GM19240 (cell line): ENCODE results near the gene ATP5F1E.
"Not testable (repeated sequence)": the region's sequence is repeated elsewhere in the genome, so short reads cannot be mapped to it uniquely, and the experiment has no call there.

ENCODE experiments used
- DNase-seq: peaks from one replicate; pipeline ENCODE4 v3.0.0; 2011; ENCODE audit warnings: low spot score; ENCODE audit not compliant: insufficient read length

ATP5F1E gene

DNA sequence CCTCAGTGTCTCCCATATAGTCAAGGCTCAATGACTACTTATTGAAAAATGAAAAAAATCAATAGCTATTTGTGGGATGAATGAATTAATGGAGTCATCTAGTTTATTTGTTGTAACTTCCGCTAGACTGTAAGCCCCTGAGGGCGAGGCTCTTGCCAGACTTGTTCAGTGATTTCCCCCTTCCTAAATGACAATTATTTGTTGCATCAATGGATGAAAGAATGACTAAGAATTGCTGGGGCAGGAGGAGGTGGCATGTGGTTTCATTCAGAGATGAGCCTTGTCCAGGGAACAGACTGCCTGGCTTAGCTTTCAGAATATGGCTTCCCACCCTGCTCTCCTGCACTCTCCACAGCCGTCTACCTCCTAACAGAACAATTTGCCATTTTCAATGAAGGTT lies 11.6 kb upstream of the ATP5F1E start:
- DNase-seq = no peak

DNA sequence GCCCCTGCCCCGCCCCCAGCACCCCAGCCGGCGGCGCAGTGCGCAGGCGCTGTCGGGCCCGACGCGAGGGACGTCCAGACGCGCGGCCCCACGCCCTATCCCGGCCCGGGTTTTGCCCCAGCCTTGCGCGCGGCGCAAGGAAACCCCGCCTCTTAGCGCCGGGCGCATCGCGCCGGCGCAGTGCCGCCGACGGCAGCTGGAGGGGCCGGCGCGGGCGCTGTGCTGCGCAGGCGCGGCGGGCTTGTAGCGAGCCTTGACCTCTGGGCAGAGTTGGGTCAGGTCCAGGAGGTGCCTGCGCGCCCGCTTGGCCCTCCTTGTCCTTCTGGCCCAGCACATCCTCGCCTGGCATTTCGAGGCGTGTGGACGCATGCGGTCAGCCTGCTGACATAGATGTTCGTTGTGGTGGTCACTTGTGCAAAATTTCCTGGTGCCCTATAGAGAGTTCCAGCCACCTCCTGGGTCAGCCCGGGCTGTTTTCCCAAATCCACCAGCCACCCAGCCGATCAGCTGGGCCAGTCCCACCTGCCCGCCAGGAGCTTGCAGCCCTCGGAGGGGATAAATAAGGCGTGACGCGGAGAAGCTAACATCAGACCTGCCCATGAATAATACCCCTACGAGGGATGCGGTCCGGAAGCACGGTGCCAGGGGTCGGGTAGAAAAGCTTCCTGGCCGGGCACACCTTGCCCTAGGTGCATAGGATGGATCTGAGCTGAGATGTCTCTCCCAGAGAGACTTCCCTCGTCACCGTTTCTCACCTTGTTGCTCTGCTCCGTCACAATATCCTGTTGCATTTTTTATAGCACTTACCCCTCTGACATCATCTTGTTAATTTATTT lies 10.9 kb upstream of the ATP5F1E start:
- DNase-seq = peak; percentile 84

DNA sequence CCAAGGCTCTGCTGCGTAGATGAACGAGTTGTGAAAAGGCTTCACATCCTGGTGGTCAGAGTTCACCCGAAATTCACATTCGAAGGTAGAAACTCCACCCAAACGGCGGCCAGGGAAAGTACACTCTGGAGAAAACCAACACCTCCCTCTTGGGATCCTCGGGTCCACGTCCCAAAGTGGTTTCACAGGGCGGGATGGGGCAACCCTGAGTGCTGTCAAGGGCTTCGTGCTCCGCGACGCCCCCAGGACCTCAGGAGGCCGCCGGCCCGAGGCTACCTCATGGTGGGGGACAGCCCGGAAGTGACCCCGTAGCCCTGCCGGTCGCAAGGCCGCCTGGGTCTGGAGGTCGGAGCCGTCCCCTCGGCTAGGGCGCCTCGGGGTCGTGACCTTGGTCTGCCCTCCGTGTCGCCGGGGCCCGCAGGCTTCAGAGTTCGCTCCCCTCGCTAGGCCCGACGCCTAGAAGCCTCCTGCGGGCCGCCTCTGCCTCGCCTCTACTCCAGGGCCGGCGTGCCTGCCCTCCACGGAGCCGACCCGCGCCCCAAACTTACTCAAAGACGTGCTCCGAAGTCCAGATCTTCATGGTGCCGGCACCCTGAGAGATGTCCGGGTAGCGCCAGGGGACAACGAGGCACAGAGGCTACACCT lies 10.1 kb upstream of the ATP5F1E start, which contains the start of gene PRELID3B:
TSS of gene PRELID3B (minus strand) at position 636 of the 645 bp plus-strand sequence. CDS start at position 580, 56 bp downstream.
- DNase-seq = no peak

DNA sequence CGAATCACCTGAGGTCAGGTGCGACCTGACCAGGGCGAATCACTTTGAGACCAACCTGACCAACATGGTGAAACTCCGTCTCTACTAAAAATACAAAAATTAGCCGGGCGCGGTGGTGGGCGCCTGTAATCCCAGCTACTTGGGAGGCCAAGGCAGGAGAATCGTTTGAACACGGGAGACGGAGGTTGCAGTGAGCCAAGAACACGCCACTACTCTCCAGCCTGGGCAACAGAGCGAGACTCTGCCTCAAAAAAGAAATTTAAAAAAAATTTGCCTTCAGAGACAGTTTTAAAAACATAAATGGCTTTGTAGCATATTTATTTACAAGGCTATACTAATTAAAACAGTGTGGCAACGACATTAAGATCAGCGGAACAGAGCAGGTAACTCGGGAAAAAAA lies 9.4 kb upstream of the ATP5F1E start:
- DNase-seq = not testable (repeated sequence)

DNA sequence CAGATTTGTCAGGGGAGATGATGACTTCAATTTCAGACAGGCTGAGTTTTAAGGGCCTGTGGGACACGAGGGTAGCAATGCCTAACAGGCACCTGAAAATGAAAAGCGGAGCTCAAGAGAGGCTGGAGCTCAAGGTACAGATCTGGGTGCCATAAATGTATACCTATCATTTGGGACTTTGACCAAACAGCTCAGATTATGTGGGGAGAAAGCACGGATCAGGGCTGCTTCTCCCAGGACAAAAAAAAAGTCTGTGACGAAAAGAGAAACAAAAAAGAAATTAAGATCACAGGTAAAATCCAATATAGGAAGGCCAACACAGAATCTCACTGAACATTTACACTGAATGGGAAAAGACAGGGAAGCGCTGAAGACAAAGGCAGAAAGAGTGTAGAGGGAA lies 8.5 kb upstream of the ATP5F1E start:
- DNase-seq = no peak

DNA sequence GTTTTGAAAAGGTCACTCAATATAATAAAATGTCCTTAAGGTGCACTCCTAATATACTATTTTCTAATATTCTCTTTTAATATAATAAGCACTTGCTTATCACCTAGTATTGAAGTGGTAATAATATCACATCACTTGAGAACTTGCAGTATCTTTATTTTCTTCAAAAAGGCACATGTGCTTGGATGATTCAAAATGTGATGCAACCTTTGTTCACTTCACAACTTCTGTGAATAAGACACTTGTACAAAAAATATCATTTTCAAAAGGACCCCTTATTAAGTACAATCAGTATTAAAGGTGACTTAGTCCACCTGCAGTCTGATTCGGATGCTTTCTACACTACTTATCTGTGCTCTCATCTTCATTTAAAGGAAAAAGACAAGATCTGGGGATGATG lies 7.1 kb upstream of the ATP5F1E start:
- DNase-seq = no peak

DNA sequence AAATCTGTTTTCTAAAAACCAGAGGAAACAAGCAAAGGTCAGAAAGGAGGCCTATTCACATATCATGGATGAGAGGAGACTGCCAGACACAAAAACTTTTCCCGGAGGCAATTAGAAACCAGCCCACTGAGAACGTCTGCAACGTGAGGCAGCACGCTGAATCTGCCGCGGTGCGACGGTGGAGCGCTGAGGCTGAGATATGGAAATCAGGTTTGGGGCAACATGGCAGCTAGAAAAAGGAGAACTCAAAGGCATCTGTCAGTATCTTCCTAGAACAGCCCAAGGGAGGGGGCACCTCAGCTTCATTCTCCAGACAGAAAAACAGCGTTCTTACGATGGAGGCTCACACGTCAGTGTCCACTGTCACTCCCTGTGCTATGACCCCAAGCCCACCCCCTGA lies 5.3 kb upstream of the ATP5F1E start:
- no peak for DNase-seq

DNA sequence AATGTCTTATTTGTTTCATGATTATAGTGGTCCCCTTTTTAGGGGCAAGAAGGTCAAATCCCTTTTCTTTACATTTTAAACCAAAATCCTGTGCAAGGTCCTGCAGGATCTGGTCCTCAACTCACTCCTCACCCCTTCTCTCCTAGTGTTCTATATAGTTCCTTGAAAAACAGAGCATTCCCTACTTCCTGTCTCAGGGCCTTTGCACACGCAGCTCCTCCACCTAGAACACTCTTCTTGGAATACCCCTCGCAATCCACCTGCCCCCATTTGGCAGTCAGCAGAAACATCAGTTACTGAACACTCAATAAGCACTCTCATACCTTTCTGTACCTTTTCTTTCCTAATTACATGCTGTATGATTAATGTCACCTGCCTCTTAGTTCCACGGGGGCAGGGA lies 3.2 kb upstream of the ATP5F1E start:
- no peak for DNase-seq

DNA sequence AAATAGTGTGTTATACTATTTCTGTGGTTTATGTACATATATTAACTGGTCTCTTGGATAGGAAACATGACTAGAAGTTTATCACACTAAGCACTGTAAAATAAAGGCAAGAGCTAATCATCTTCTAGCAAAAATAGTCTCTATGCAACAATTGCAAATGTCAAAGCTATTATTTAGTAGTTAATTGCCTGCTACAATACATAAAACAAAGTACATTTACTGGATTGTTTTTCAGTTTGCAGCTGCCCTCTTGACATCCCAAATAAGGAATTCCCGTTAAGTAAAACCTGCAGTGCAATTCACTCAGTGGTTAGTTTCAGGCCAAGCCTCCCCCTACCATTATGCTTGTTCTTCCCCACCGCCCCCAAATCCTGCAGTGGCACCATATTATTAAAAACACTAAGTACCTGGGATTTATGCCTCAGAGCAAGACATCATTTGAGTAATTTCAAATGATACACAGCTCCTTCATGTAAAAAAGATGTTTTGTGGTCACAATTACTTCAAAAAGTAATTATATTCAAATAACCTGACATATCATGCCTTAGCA lies 1.6 kb upstream of the ATP5F1E start:
- no peak for DNase-seq

DNA sequence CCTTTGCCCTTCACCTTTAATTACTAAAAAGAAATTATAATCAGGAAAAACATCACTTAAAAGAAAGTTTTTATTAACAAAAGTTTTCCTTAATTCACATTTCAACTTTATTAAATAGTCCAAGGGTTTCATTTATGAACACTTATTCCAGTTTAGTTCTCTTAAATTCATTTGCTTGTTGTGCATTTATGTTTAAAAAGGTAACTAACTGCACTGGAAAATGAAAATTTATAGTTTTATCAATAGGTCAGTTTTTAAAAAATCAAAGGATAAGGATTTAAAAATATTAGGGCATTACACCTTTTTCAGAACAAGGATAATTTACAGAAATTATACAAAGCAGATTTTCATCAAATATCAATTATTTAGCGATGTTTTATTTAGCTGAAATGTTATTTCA lies 958 bp upstream of the ATP5F1E start:
- DNase-seq = no peak

DNA sequence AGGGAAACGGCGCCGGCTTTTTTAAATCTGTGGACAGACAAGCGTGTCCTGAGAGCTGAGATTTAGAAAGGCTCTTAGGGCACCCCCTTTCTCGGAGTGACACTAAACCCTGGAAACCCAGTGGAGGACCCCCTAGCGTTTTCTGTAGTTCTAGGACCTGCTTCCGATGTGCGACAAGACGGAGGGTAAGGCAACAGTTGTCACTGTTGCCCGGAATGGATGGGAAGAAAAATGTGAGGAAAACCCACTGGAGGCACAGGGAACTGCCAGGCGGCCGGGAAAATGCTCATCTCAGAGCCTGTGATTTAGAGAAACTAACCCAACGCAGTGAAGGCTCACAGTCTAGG lies 551 bp upstream of the ATP5F1E start:
- DNase-seq = no peak

DNA sequence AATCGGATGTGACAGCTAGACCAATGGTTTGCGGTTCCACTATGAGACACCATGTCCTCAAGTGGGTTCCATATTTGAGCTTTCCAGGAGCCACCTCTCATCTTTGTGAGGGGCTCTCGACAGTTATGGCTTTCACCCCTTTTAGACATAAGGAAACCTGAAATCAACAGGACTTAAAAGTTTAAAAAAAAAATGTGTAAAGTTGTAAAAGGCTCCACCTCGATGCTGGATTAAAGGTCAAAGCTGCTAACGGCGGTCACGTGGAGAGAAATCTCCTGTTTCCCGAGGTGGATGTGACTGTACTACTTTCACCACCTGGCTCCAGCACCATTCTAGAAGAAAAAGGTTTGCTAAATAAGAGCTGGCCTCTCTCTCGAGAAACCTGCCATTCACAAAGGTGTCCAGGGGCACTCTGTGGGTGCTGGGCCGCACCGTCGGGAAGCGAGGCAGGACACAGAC lies 542 bp downstream of the ATP5F1E start:
- DNase-seq = no peak

DNA sequence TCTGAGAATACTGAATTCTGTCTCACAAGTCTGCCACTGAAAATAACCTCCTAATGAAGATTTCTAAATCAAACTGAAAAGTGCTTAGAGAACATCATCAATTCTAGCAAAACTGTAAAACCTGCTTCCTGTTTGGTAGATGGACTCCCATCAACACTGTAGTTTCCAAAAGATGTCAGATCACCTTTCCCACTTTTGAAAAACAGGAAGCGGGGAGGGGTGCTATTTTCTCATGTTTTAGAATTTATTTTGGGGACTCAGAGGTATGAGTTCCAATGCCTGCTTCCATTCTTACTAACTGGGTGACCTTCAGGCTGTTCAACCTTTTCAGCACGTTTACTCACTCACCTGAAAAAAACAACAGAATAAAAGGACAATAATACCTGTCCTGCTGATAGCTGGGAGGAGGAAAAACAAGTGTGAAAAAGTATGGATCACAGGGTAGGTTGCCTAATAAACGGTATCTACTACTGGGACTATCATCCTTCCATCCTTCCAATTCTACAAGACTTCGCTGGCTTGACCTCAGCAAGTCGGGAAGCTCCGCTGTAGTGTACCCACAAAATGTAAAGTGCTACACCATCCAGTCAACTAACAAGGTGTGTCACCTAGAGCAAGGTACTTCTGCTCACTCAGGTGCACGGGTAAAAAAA lies 1.1 kb downstream of the ATP5F1E start:
- DNase-seq = no peak

DNA sequence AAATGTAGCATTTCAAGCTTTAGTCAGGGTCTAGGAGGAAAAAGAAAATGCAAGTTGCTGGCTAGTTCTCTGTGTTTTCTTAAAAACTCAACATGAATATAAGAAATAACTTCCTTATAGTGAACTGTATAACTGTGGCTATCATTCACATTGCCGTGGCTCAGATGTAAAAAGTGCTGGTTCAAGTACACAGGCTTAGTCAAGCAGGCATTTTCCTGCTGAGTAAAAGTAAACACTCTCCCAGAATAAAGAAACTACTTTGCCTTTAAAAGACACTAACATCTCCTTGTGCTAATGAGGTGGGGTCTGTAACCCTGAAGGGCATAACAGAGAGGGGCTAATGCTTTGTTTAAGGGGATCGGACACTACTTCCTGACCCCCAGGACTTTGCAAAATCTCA lies 3.3 kb downstream of the ATP5F1E start:
- DNase-seq = no peak

DNA sequence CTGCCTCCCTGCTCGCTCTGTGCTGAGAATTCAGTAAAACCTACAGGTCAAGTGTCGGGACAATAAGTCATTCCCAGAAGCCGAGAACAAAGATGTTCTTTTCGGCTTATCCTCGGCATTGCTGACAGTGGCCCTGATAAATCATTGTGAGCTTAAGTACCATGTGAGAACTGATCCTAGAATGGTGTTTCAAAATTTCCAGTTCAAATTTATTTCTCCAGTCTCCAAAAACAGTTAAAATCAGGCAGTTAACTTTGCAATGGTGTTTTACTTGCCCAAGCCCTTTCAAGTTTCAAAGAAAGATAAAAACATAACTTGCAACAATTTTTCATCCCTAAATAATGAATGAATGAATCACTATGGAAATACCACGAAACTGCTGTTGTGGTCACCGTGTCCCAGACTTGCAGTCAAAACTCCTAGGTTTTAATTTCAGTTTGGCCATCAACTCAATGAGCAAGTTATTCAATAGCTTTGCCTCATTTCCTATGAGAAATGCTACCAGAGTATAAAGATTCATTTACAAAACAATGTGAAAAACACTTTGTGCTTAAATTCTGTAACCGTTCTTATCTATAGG lies 4.3 kb downstream of the ATP5F1E start:
- DNase-seq = no peak

DNA sequence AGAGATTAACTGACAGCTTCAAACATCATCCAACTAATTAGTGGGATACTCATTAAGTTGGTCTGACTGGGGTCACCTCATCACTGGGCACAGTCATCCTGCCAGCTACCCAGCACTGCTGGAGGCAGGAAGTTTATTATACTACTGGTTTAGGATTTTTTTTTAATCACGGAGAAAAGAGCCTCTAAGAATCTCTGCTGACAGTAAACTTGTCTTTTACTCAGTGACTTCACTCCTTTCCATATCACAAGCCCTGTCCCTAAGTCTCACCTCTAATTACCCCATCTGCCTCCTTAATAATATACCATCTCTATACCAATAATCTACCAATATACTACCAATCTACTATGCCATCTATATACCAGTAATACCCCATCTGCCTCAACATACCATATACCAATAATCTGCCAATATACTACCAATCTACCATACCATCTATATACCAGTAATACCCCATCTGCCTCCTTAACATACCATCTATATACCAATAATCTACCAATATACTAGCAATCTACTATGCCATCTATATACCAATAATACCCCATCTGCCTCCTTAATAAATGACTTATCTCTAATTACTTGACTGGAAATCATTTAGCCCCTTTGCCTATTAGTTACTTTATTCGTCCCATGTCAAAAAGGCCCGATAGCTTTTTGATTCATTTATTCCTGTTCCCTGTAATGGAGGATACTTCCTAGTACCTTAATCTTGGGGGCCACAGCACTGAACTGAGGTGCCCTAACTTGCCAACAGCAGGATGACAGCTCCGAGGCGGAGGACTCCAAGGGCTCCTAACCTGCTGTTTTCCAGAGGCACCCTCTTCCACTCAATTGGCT lies 5.0 kb downstream of the ATP5F1E start:
- no peak for DNase-seq

DNA sequence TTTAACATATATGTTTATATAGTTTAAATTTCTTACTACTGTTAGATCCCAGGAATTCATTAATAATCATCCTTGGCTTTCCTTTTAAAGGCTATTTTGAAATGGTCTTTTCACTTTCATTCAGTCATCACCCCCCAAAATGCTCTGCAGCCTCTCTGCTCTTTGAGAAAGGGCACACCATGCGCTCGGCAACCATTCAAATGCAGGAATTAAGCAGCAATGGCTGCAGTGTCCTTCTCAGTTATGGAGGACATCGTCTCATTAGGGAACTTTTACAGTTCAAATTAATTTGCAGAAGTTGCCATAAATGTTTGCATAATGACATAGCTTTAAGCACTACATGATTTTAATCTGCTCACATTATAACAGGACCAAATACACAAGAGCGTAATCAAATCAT lies 6.6 kb downstream of the ATP5F1E start:
- no peak for DNase-seq

DNA sequence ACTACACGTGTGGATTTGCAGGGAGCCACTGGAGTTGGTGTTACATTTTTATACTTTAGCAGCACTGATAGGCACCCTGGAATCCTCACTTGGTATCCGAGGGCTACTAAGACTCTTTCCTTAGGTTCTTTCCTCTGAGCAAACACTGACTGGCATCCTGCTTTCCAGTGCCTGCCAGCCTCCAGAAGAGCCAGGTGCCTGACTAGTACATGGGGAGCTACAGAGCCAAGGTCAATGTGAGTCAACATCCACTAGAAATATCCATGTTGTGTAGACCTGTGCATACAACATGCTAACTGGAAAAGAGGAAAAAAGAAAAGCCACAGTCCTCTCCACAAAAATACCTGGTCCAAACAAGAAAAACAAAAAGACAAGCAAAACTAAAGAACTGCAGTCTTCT lies 7.0 kb downstream of the ATP5F1E start:
- no peak for DNase-seq

DNA sequence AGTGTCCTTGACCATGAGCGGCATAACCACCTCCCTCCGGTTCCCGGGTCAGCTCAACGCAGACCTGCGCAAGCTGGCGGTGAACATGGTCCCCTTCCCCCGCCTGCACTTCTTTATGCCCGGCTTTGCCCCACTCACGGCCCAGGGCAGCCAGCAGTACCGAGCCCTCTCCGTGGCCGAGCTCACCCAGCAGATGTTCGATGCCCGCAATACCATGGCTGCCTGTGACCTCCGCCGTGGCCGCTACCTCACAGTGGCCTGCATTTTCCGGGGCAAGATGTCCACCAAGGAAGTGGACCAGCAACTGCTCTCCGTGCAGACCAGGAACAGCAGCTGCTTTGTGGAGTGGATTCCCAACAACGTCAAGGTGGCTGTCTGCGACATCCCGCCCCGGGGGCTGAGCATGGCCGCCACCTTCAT lies 8.0 kb downstream of the ATP5F1E start:
- DNase-seq = no peak

DNA sequence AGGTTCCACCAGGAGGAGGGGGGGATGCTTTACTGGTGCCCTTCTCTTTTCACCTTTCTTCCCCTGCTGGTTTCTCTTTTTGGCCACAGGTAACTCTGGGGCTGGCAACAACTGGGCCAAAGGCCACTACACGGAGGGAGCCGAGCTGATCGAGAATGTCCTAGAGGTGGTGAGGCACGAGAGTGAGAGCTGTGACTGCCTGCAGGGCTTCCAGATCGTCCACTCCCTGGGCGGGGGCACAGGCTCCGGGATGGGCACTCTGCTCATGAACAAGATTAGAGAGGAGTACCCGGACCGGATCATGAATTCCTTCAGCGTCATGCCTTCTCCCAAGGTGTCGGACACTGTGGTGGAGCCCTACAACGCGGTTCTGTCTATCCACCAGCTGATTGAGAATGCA lies 8.5 kb downstream of the ATP5F1E start:
- no peak for DNase-seq

DNA sequence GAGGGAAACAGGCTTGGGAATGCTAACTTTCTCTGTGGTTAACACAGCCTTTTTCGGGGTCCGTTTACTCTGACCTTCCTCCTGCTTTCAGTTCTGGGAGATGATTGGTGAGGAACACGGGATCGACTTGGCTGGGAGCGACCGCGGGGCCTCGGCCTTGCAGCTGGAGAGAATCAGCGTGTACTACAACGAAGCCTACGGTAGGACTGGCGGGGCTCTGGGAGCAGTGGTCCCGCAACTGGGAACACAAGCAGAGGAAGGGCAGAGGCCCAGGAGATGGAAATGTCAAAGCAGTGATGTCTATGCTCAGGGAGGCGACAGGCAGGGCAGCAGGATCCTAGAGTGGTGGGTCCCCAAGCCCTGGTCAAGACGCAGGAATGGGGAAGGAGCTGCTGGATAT lies 9.4 kb downstream of the ATP5F1E start:
- no peak for DNase-seq
